H1 (cell line): ENCODE data around the gene DNAH8. TPM values are rescaled to one million over a fixed set of nuclear protein-coding genes. Genes with fewer than 3 reads are reported as not detected.

Experiments
- CTCF ChIA-PET: fragments of 300-600 bp; sonication (Branson Sonifier 250); formaldehyde crosslinking; loops from one replicate; lab custom pipeline; 2021; ENCODE audit not compliant: partially characterized antibody; lab: Charles Lee
- POLR2A ChIA-PET: fragments of 300-600 bp; sonication (Branson Sonifier 250); formaldehyde crosslinking; loops from one replicate; lab custom pipeline; 2021; ENCODE audit warnings: inconsistent platforms; ENCODE audit not compliant: partially characterized antibody; lab: Charles Lee
- DNase-seq, 2 experiments: peaks; one replicate each; pipeline versions ENCODE4 v3.0.0 to v3.0.0-alpha.2; 2010 to 2022; ENCODE audit warnings: low spot score in 2 of 2, low read depth in 1 of 2, mixed read lengths in 1 of 2
- FAIRE-seq: peaks from 2 replicates; lab custom pipeline; 2011; peaks lifted over from hg19 to GRCh38; lab: Jason Lieb, UNC
- H2AFZ ChIP-seq: 2 replicates; pipeline ENCODE4 v1.8.1; 2012; ENCODE audit warnings: low read length, inconsistent platforms
- H2AK5ac ChIP-seq: 2 replicates; pipeline ENCODE4 v1.6.1; 2013; ENCODE audit warnings: low read depth, low read length
- H2BK120ac ChIP-seq: replicated peaks from 2 replicates; pipeline ENCODE3; 2013; ENCODE audit warnings: low read depth, low read length, inconsistent platforms
- H2BK12ac ChIP-seq: 2 replicates; pipeline ENCODE4 v1.6.1; 2013; ENCODE audit warnings: low read depth, low read length
- H2BK15ac ChIP-seq: 2 replicates; pipeline ENCODE4 v1.6.1; 2013; ENCODE audit warnings: low read length
- H2BK20ac ChIP-seq: 2 replicates; pipeline ENCODE4 v1.6.1; 2013; ENCODE audit warnings: low read length
- H2BK5ac ChIP-seq: 2 replicates; pipeline ENCODE4 v1.6.1; 2013; ENCODE audit warnings: low read depth, low read length
- H3K14ac ChIP-seq: 2 replicates; pipeline ENCODE4 v1.6.1; 2013; ENCODE audit warnings: inconsistent platforms; ENCODE audit not compliant: insufficient read length
- H3K18ac ChIP-seq: 2 replicates; pipeline ENCODE4 v1.6.1; 2013; ENCODE audit warnings: low read length; ENCODE audit errors: extremely low read depth
- H3K23ac ChIP-seq: 2 replicates; pipeline ENCODE4 v1.6.1; 2013; ENCODE audit warnings: inconsistent platforms; ENCODE audit not compliant: insufficient read length
- H3K23me2 ChIP-seq: 2 replicates; pipeline ENCODE4 v1.6.1; 2013; ENCODE audit warnings: low read depth, low read length
- H3K27ac ChIP-seq: 2 replicates; pipeline ENCODE4 v1.6.1; 2011; ENCODE audit warnings: low read depth, low read length, inconsistent platforms
- H3K27me3 ChIP-seq, 4 experiments: replicated peaks in 1 of 4; 1 replicate in 1 of 4; 2 replicates in 3 of 4; pipeline versions ENCODE4 v1.6.1 to v1.8.1; 2011 to 2013; ENCODE audit warnings: low read length in 3 of 4, mild to moderate bottlenecking in 3 of 4, inconsistent platforms in 2 of 4, mixed read lengths in 2 of 4, moderate library complexity in 1 of 4; ENCODE audit not compliant: control insufficient read depth in 3 of 4, insufficient read depth in 3 of 4; ENCODE audit errors: extremely low read depth in 1 of 4
- H3K36me3 ChIP-seq, 4 experiments: 2 replicates each; pipeline versions ENCODE4 v1.6.1 to v1.8.1; 2011 to 2013; ENCODE audit warnings: mild to moderate bottlenecking in 4 of 4, low read length in 3 of 4, moderate library complexity in 2 of 4, control low read depth in 1 of 4, inconsistent platforms in 1 of 4; ENCODE audit not compliant: insufficient read depth in 4 of 4, control insufficient read depth in 2 of 4
- H3K4ac ChIP-seq: replicated peaks from 2 replicates; pipeline ENCODE3; 2013; ENCODE audit warnings: low read length, low read depth, mixed read lengths, inconsistent platforms; ENCODE audit not compliant: insufficient read length
- H3K4me1 ChIP-seq, 4 experiments: replicated peaks in 1 of 4; 1 replicate in 1 of 4; 2 replicates in 3 of 4; pipeline versions ENCODE4 v1.6.1 to v1.8.1; 2011 to 2013; ENCODE audit warnings: low read length in 3 of 4, inconsistent platforms in 2 of 4, mixed read lengths in 1 of 4; ENCODE audit not compliant: insufficient read depth in 4 of 4, control insufficient read depth in 3 of 4
- H3K4me2 ChIP-seq, 2 experiments: 2 replicates each; pipeline versions ENCODE4 v1.6.1 to v1.8.1; 2011 to 2013; ENCODE audit warnings: low read depth in 2 of 2, low read length in 2 of 2, control low read depth in 1 of 2, inconsistent platforms in 1 of 2, mild to moderate bottlenecking in 1 of 2; ENCODE audit not compliant: insufficient read depth in 1 of 2
- H3K4me3 ChIP-seq, 4 experiments: fragments of 200-600, 300-600 bp in 1 of 4; sonication (generic), shearing (Covaris generic), sonication (Bioruptor Twin) in 1 of 4; 2 replicates each; pipeline versions ENCODE4 v1.5.1 to v1.8.1; 2011 to 2016; ENCODE audit warnings: low read length in 4 of 4, low read depth in 3 of 4, control low read depth in 2 of 4, inconsistent platforms in 2 of 4, mild to moderate bottlenecking in 2 of 4, mixed read lengths in 1 of 4, moderate library complexity in 1 of 4; ENCODE audit not compliant: insufficient read depth in 2 of 4; ENCODE audit errors: extremely low read depth in 1 of 4
- H3K56ac ChIP-seq: replicated peaks from 2 replicates; pipeline ENCODE3; 2013; ENCODE audit warnings: low read depth, mild to moderate bottlenecking, mixed read lengths, low read length, inconsistent platforms; ENCODE audit not compliant: insufficient read length
- H3K79me1 ChIP-seq: 2 replicates; pipeline ENCODE4 v1.6.1; 2013; ENCODE audit warnings: low read depth, low read length, control low read depth
- H3K79me2 ChIP-seq, 2 experiments: 2 replicates each; pipeline versions ENCODE4 v1.6.1 to v1.8.1; 2012 to 2013; ENCODE audit warnings: low read length in 2 of 2, mild to moderate bottlenecking in 2 of 2, inconsistent platforms in 1 of 2; ENCODE audit not compliant: insufficient read depth in 2 of 2, control insufficient read depth in 1 of 2
- H3K9ac ChIP-seq, 4 experiments: replicated peaks in 1 of 4; 1 replicate in 1 of 4; 2 replicates in 3 of 4; pipeline versions ENCODE4 v1.6.1 to v1.8.1; 2011 to 2013; ENCODE audit warnings: low read depth in 3 of 4, low read length in 3 of 4, control low read depth in 2 of 4, mild to moderate bottlenecking in 2 of 4, moderate library complexity in 2 of 4, inconsistent platforms in 1 of 4; ENCODE audit errors: extremely low read depth in 1 of 4
- H3K9me3 ChIP-seq, 2 experiments: 2 replicates each; pipeline versions ENCODE4 v1.6.1 to v1.8.1; 2012 to 2013; ENCODE audit warnings: mild to moderate bottlenecking in 2 of 2, moderate library complexity in 2 of 2, control low read depth in 1 of 2, inconsistent platforms in 1 of 2, low read depth in 1 of 2, low read length in 1 of 2, mixed read lengths in 1 of 2; ENCODE audit not compliant: insufficient read depth in 2 of 2
- H4K20me1 ChIP-seq, 2 experiments: replicated peaks in 1 of 2; 2 replicates each; pipeline versions ENCODE3 to v1.8.1; 2011 to 2013; ENCODE audit warnings: inconsistent platforms in 2 of 2, low read length in 2 of 2, mild to moderate bottlenecking in 1 of 2; ENCODE audit not compliant: insufficient read depth in 2 of 2, control insufficient read depth in 1 of 2
- H4K5ac ChIP-seq: 2 replicates; pipeline ENCODE4 v1.6.1; 2013; ENCODE audit warnings: low read length, low read depth, mixed read lengths, inconsistent platforms; ENCODE audit not compliant: insufficient read length
- H4K8ac ChIP-seq: 2 replicates; pipeline ENCODE4 v1.8.0; 2013; ENCODE audit warnings: mild to moderate bottlenecking, moderate library complexity, low read length, inconsistent platforms; ENCODE audit not compliant: insufficient read depth; ENCODE audit errors: extremely low read depth
- H4K91ac ChIP-seq: replicated peaks from 2 replicates; pipeline ENCODE3; 2013; ENCODE audit warnings: low read length, mixed read lengths, inconsistent platforms; ENCODE audit not compliant: insufficient read length
- CREB1 ChIP-seq: IDR thresholded peaks from 2 replicates; pipeline ENCODE4 v1.6.1; 2012; ENCODE audit warnings: inconsistent platforms
- SP1 ChIP-seq: IDR thresholded peaks from 2 replicates; pipeline ENCODE4 v1.6.1; 2011; ENCODE audit warnings: low read depth, low read length
- WGBS, 2 experiments: shearing (Covaris generic) in 1 of 2; methylation state at CpG; one replicate each; pipeline versions ENCODE4 v1.1.6 to v1.1.7; 2013 to 2015; ENCODE audit warnings: low lambda C conversion rate in 2 of 2, mixed read lengths in 2 of 2, inconsistent platforms in 1 of 2, low coverage in 1 of 2, missing lambda C conversion rate in 1 of 2; ENCODE audit not compliant: insufficient replicate concordance in 2 of 2, insufficient coverage in 1 of 2, insufficient read length in 1 of 2; ENCODE audit errors: extremely low coverage in 1 of 2, missing lambda C conversion rate in 1 of 2; 5-methylcytosine and 5-hydroxymethylcytosine counted together
- polyA plus RNA-seq, 7 experiments: library from polyadenylated mRNA; depleted of rRNA in 3 of 7; stranded (reverse) in 5 of 7; unstranded in 2 of 7; fragments of >200 nt in 5 of 7; fragments of 200-250 nt in 2 of 7; gene quantifications; 1 replicate in 5 of 7; 2 replicates in 1 of 7; 4 replicates in 1 of 7; pipeline versions ENCODE4 v1.2.1 to v1.2.3, GENCODE V29; 2011 to 2013; ENCODE audit warnings: missing spikeins in 2 of 7, mixed read lengths in 2 of 7
- total RNA-seq: library from RNA; stranded (reverse); fragmentation: NEBNext Ultra II Directional; extraction: Animal tissue kit (Norgen Biotek cat#: 25700); gene quantifications from 2 replicates; pipeline ENCODE4 v1.2.1, GENCODE V29; 2021

DNAH8 gene
- total and polyA plus RNA-seq, 2 of the 8 experiments (the other 6 are each of a cell fraction or from before 2014, with no cell fraction given), result under 0.01 TPM; not detected in 1

- CTCF ChIA-PET, result interaction anchor here (1.0 to 15.1 kb wide), 8 partner anchors 10 to 152 kb away, joined by 3 to 250 read pairs (median 6); no protein-coding TSS in a partner anchor
- H3K79me1 ChIP-seq, result no peaks in the 10 kb centered on the region
- H3K27ac ChIP-seq, result no peak overlapping the region
- H3K4me3 ChIP-seq, result no peak overlapping the region
- no peak overlapping the region for H4K91ac ChIP-seq
- no peaks in the 10 kb centered on the region for H3K23me2 ChIP-seq
- H4K20me1 ChIP-seq, result no peaks in the 10 kb centered on the region
- H3K56ac ChIP-seq, result no peak overlapping the region
- no peak overlapping the region for H2BK5ac ChIP-seq
- no peak overlapping the region for H3K23ac ChIP-seq
- H4K8ac ChIP-seq, result no peak overlapping the region
- no peak overlapping the region for H2AFZ ChIP-seq
- H2BK120ac ChIP-seq, result no peak overlapping the region
- no peak for TF ChIP-seq CREB1
- TF ChIP-seq SP1, result no peak
- H3K4me2 ChIP-seq, result no peak overlapping the region
- H4K5ac ChIP-seq, result no peak overlapping the region
- no peak overlapping the region for H2BK12ac ChIP-seq
- no peak overlapping the region for H3K9ac ChIP-seq
- WGBS, 2 experiments, result 89% methylated on average over 2 of the region's 3 CpGs; no CpG with 5 or more reads in 1 of the 2 experiments
- no peaks in the 10 kb centered on the region for H3K36me3 ChIP-seq
- H3K14ac ChIP-seq, result no peak overlapping the region
- POLR2A ChIA-PET, result no interaction called here
- no peaks in the 10 kb centered on the region for H3K9me3 ChIP-seq
- no peaks in the 10 kb centered on the region for H3K4me1 ChIP-seq
- FAIRE-seq (no peak), DNase-seq (no peak)
- no peaks in the 10 kb centered on the region for H3K79me2 ChIP-seq
- no peaks in the 10 kb centered on the region; a peak in 1 of 7 replicates for H3K27me3 ChIP-seq
- H3K18ac ChIP-seq, result no peak overlapping the region
- H3K4ac ChIP-seq, result no peak overlapping the region
- H2AK5ac ChIP-seq, result no peak overlapping the region
- H2BK15ac ChIP-seq, result no peak overlapping the region
- H2BK20ac ChIP-seq, result no peak overlapping the region
These were observed 292.5 kb downstream of the DNAH8 start for GRCh38 chr6:39007575-39007974.
